Measurements from ENCODE around the gene GAP43.

GAP43 gene

DNA sequence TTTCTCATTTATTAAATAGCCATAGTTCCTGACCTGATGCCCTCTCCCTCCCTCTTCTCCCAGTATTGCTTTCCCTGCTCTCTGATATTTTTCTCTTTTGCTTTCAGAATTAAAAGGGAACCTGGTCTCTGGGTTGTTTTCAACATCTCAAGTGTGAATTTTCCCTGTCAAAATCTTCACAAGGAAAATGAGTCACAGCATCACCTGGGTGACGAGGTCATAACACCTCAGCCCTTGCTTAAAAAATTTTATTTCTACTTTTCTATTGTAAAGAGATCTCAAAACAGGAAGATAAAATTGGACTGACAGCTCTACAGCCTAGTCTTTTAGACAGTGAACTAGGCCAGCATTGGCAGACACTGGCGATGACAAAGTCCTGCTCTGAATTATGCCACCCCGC lies 40.1 kb downstream of the GAP43 start:
- DNase-seq = no peak

GRCh38 chr3:115666081-115666480 lies 42.8 kb downstream of the GAP43 start:
- DNase-seq = no peak

DNA sequence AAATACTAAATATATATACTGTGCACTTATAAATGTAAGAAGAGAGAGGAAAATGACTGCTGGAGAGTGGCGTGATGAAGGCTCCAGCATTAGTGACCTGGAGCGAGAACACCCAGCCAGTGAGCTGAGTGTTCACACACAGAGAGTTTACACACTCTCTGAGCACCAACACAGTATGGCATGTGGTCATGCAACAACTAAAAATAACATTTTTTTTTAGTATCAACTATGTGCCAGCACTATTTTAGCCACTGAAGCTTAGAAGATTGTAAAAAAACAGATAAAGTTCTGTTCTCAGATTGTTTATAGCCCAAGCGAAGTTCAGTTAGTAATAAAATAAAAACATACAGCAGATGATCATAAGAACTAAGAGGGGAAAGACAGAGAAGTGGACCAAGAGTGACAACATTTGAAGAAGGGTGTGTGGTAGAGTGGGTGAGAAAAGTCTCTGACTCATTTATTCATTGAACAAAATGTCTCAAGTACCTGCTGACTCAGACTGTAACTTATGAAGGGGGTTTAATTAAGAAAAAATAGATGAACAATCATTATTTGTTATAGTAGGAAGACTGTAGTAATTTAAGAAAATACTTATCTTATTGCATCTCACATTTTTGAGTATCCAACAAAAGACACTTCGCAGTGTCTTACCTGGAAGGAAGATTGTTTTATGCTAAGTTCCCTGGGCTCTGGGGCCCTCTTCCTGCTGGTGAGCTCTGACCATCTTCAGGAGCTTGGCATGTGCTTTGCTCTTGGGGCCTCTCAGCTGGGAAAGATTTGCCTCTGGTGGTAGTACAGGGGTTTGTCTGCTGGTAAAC lies 43.8 kb downstream of the GAP43 start:
- peak in 1 of 5 experiments; percentile 21 for DNase-seq

- DNase-seq = no peak
These were observed 44.4 kb downstream of the GAP43 start for GRCh38 chr3:115667738-115668065.

DNA sequence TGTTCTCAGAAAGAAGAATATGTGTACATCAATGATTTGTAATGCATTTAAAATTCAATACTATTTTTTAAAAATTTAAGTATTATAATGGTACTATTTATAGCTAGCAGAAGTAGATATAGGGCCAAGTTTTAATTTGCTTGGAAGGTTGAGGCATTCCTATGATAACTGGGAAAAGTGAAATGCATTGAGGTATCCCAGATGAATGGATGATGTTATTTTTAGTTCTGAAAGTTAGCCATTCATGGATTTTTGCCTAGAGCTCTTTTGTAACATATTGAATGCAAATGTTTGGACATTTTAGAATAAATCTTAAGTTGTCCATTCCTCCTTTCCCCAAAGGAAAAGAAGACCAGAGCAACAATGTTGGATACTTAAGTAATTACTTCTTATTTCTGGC lies 47.6 kb downstream of the GAP43 start:
- no peak for DNase-seq

DNA sequence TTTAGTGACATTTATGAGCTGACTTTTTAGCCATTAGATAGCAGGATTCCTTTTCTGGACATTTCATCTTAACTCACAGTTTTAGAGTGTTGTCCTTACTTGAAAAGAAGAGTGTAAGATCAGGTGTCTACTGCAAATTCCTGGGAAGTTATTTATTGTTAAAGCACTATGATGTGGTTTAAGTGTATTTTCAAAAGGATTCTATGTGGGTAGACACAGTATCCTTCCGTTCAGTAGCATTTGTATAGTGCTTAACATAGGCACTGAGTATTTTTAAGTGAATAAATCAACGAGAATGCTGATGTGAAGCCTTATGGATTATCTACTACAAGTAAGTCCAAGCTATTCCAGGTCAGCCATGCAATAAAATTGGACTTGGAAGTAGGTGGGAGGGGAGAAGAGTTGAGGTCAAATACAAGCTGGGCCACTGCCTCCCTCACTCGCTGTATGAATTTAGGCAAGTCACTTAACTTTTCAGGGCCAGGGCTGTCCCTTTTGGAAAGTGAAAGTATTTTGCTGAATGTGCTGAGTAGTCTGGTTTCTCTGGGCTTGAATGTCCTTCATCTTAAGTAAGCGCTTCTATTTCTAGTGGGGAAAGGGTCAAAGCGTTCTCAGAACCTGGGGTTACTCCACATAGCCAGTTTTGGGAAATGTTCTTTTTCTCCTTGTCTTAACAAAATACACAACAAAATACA lies 48.6 kb downstream of the GAP43 start:
- DNase-seq = no peak

DNA sequence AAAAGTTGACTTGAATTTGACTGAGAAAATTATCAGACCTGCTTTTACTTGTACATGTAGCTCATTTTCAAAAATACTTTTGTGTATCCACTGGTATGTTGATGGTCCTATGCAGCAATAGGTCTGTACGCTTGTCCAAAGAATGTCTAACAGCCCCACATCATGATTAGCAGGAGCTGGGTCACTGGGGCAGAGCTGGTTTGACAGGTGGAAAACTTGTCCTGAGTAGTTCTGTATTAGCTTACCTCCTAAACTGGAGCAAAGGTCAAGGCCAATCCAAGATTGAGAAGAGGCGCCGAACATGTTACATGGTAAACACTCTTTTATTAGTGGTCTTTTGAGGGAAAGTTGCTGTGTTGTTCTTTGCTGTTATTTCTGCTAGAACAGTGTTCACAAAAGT lies 50.6 kb downstream of the GAP43 start:
- no peak for DNase-seq

GRCh38 chr3:115676336-115676735 lies 53.0 kb downstream of the GAP43 start:
- DNase-seq = no peak

- no peak for DNase-seq
These were observed 57.6 kb downstream of the GAP43 start for GRCh38 chr3:115680803-115681345.

- no peak for DNase-seq
These were observed 58.4 kb downstream of the GAP43 start for GRCh38 chr3:115681736-115682135.

DNA sequence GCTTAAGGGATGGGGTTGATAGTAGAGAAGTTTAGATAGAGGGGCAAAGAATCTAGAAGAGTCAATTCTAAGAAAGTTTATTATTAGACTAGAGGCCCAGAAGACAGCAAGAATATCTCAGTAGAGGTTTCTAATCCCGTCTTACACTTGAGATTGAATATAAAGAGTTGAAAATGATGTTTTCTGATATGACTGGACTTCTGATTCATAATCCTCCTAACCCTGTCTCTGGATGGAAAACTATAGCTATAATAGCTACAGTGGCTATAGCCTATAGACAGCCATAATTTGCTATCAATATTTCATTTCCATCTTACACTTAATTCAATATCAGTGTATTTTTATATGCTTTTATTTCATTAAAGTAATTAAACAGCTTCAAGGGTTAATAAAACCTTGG lies 60.0 kb downstream of the GAP43 start:
- DNase-seq = no peak

DNA sequence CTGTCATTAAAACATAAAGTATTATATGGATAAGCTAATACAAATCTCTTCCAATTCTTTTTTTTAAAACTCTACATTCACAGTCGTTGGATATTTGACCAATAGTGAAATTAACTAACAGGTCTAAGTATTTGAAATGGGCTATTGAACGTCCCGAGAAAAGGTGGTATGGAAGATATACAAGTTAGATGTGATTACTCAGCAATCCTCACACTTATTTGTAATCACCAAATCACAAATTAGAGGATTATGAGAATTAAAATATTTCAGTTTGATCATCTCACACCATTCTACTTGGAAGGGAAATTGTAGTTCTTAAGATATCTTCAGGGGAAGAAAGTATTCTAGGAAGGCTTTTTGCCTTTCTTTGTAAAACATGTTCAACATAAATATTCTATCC lies 60.5 kb downstream of the GAP43 start:
- DNase-seq = no peak

GRCh38 chr3:115685097-115685496 lies 61.8 kb downstream of the GAP43 start:
- DNase-seq = no peak

GRCh38 chr3:115687721-115688120 lies 64.4 kb downstream of the GAP43 start:
- DNase-seq = no peak

DNA sequence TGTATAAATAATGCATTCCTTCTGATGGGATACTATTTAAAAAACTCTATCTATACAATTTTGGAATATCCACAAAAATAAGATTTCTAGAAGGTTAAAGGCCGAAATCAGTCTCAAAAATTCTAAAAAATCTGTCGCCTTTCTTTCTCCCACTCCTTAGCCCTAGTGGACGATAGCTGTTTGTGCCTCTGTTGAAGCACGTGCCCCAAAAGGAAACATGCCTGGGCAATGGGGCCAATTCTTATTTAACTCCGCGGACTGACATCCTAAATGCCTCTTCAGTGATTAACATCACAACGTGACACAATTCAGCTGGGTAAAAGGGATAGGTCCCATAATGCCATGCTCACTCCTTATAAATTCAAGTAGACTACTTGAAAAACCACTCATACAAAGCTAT lies 65.1 kb downstream of the GAP43 start:
- DNase-seq = no peak

- DNase-seq = no peak
These were observed 66.6 kb downstream of the GAP43 start for GRCh38 chr3:115689928-115690327.

DNA sequence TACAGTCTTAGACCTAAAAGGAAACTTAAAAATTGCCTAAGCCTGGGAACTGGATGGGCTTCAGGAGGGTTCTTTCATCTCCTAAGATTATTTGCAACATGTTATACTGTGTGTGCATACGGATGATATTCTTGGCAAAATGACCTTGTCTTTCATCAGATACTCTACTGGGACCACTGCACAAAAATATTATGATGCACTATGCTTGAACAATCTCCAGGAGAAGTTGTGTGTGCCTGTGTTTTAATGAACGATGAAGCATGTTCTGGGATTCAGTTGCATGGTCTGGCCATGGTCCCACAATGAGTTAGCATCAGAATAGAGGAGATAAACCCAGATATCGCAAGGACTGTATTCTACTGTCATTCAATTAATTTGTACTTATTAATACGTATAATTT lies 68.7 kb downstream of the GAP43 start:
- no peak for DNase-seq

- DNase-seq = peak in 4 of 5 experiments; percentile 27 to 49 (median 34)
These were observed 69.7 kb downstream of the GAP43 start for GRCh38 chr3:115692887-115693524.

DNA sequence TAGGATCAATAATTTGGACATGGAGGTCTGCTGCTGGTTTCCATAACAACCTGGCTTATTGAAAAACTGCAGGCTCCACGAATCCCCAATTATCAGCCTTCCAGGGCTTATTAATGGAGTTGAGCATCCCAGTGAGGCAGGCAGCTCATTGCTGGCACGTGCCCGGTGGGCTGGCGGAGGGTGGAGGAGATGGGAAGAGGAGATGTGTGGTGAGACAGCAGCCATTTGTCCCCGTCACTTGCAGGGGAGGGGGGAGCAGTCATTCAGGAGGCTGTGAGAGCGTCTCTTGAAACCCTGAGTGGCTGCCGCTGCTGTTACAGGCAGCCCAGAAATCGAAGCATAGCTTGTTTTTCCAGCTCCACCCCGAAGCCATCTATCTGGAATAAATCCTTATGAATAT lies 70.6 kb downstream of the GAP43 start:
- DNase-seq = no peak

- DNase-seq = no peak
These were observed 71.8 kb downstream of the GAP43 start for GRCh38 chr3:115695090-115695489.

DNA sequence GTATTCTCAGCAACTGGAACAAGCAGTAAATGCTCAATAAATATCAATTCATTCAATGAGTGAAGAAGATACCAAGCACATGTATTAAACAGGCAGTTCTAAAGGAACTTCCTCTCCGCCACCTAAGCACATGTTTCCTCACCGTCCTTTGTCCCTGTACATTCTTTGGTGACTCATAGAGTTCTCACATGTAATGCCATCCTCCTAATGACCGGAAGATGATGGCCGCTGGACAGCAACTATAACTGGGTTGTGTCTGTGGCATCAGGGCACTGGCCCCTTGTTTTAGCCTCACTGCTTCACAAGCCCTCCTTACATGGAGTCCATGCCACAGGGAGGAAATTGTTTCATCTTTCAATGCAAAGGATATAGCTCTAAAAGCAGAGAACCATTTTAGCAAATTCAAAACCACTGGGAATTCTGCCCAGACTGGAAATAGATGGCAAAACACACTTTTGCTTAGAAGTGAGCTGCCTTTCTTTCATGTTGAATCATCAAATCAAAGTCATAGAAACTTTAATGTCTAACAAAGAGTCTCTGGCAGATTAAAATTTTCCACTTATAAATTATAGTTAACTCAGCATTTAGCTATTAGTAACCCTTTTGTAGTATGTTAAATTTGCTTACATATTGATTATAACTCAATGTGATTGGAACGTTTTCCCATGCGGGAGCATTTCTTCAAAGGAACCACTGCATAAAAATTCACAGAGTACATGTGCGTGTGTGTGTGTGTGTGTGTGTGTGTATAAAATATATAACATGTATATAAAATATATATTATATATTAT lies 74.1 kb downstream of the GAP43 start:
- no peak for DNase-seq

- no peak for DNase-seq
These were observed 75.7 kb downstream of the GAP43 start for GRCh38 chr3:115698851-115699591.
